ENCODE measurements around the gene TSTD2.
"Not testable (repeated sequence)": the region's sequence is repeated elsewhere in the genome, so short reads cannot be mapped to it uniquely, and the experiment has no call there.

TSTD2 gene

GRCh38 chr9:97581590-97581989, 51.6 kb downstream of the TSTD2 start:
- not testable (repeated sequence) for DNase-seq

DNA sequence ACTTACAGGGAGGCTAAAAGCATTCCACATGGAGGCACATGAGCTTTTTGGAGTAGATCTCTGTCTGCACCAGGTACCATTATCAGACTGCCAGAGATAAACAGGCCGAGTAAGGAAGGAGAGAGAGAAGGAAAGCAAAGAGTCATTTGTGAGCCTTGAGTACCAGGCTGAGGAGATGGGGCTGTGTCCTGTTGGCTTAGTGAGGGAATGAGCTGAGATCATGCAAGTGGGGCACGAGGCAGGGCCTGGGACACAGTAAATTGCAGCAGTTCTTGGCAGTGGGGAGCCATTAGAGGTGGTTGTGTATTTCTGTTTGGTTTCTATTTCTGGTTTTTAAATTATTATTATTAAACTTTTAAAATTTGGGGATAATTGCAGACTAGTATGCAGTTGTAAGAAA, 53.3 kb downstream of the TSTD2 start:
- DNase-seq: no peak

GRCh38 chr9:97578846-97579245, 54.3 kb downstream of the TSTD2 start:
- DNase-seq: no peak

DNA sequence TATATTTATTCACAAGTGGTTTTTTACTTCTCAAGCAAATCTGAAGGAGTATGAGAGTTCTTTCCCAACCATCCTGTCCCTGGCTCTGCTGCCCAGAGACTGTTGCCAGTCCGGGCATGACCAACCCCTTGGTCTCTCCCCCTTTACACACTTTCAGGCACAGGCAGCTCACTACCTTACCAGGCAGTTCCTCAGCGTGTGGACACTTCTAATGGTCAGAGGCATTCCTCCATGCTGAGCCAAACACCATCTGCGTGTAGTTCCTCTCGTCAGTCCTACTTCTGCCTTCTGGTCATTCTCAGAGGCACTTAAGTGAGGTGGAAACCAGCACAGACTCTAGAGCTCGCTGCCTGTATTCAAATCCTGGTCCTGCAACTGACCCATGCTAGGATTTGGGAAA, 56.1 kb downstream of the TSTD2 start:
- DNase-seq: no peak

DNA sequence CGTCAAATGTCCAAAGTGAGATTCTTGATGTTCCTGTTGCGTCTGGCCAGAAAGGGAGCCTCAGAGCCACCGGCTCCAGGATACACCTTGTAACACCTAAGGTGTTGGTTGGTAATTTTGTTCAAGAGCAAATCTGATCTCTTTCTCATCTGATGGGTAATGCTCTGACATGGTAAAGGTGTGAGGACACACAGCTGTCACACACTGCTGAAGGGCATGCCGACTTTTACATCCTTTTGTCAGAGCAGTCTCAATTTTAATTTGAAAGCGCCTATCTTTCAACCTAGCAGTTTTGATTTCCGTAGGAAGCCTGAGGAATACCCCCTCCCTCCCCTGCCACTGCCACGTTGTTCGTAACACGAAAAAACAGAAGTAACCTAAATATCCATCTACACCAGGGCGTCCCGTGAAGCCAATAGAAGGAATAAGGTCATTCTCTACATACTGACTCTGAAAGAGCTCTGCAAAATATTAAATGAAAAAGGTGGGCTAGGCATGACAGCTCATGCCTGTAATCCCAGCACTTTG, 57.4 kb downstream of the TSTD2 start:
- no peak for DNase-seq

DNA sequence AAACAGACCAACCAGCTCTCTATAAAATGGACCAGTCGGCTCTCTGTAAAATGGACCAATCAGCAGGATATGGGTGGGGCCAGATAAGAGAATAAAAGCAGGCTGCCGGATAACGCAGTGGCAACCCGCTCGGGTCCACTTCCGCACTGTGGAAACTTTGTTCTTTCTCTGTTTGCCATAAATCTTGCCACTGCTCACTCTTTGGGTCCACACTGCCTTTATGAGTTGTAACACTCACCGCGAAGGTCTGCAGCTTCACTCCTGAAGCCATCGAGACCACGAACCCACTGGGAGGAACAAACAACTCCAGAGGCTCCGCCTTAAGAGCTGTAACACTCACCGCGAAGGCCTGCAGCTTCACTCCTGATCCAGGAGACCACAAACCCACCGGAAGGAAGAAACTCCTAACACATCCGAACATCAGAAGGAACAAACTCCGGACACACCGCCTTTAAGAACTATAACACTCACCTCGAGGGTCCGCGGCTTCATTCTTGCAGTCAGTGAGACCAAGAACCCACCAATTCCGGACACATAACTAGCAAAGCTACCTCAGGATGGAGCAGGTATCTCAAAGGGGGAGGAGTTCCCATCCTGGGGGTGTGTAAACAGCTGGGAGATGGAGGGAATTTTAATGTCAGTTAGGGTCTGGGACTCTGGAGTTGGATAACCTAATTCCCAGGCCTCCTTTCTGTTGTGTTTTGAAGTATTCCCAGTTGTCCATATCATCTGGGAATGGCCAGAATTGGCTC, 58.1 kb downstream of the TSTD2 start:
- DNase-seq: not testable (repeated sequence)

DNA sequence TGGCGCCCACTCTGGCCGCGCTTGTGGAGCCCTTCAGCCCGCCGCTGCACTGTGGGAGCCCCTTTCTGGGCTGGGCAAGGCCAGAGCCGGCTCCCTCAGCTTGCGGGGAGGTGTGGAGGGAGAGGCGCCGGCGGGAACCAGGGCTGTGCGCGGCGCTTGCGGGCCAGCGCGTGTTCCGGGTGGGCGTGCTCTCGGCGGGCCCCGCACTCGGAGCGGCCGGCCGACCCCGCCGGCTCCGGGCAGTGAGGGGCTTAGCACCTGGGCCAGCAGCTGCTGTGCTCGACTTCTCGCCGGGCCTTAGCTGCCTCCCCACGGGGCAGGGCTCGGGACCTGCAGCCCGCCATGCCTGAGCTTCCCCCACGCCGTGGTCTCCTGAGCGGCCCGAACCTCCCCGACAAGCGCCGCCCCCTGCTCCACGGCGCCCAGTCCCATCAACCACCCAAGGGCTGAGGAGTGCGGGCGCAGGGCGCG, 59.0 kb downstream of the TSTD2 start:
- not testable (repeated sequence) for DNase-seq

GRCh38 chr9:97573482-97574073, 59.6 kb downstream of the TSTD2 start:
- no peak for DNase-seq

DNA sequence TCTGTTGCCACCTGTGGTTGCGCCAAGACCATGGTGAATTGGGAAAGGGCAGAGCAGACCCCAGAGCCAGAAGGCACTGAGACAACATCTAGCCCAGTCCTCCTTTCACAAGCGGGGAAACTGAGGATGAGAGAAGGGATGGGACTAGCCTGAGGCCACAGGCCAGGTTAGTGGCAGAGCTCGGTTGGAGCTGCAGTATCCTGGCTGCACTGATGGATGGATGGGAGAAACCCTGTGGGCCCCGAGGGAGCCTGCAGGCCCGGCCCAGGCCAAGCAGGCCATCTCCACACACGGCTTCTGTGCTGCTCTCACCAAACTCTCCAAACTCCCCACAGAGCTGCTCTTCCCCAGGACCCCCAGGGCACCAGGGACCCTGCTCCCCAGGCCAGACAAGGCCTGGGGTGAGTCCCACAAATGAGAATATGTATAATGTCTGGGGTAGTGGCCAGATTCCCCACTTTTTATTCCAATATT, 60.2 kb downstream of the TSTD2 start:
- no peak for DNase-seq

- DNase-seq: no peak
These were observed 60.8 kb downstream of the TSTD2 start for GRCh38 chr9:97572196-97572891.

GRCh38 chr9:97571664-97572063, 61.5 kb downstream of the TSTD2 start:
- no peak for DNase-seq

- peak; percentile 69 for DNase-seq
These were observed 62.3 kb downstream of the TSTD2 start for GRCh38 chr9:97570899-97571298.

DNA sequence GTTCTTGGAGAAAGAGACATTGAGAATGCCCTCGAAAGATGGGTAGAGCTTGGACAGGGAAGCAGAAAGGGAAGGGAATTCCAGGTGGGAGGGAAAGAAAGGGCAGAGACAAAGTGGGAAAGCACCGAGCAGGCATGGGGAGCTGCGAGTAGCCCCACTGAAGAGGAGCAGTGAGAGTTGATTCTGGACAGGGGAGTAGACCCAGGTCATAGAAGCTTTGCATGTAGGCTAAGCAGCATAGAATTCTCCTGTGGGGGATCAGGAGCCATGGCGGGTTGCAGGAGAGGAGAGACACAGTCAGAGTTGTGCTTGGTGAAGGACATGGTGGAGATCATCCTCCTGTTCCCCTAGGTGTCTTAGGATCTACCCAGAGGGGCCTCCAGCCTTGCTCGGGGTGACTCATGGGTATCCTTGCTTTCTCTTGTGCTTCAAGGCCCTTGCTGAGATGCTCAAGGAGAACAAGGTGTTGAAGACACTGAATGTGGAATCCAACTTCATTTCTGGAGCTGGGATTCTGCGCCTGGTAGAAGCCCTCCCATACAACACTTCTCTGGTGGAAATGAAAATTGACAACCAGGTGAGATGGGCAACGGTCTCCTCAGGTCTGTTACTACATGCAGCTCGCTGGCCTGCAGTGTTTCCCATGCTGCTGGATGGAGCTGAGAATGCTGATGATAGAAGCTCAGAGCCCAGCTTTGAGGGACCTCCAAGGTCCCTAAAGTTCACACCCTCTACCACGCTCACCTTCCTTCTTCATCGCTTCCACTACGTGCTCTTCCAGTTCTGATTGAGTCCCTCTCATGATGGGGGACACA, 64.5 kb downstream of the TSTD2 start:
- DNase-seq: no peak

DNA sequence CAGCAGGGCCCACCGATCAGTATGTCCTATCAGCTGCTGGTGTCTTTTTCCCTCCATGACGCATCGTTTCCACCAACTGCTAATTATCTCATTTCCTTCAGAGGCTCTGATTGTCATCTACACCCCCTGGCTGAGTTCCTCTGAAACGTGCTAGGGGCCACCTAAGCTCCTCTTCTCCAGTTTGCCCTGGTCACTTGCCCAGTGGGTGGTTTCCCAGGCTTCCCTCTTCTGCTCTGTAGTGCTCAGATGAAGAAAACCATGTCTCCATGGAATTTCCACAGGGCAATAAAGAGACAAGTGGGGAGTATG, 65.3 kb downstream of the TSTD2 start:
- no peak for DNase-seq

- DNase-seq: no peak
These were observed 65.8 kb downstream of the TSTD2 start for GRCh38 chr9:97567182-97567893.

DNA sequence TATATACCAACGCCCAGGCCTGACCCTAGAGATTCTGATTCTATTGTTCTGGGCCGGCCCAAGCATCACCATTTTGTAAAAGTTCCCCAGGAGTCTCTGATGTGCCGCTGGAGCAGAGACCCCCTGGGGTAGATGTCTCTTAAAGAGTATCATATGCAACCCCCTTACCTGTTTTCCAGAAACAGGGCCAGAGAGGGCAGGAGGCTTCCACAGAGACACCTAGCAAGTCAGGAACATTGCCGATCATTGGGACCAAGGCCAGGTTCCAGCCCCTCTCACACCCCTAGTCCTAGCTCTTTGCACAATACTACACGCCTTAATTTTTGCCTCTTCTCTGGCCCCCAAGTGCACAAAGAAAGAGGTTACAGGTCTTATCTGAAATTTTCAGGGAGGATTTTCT, 67.9 kb downstream of the TSTD2 start:
- DNase-seq: no peak

DNA sequence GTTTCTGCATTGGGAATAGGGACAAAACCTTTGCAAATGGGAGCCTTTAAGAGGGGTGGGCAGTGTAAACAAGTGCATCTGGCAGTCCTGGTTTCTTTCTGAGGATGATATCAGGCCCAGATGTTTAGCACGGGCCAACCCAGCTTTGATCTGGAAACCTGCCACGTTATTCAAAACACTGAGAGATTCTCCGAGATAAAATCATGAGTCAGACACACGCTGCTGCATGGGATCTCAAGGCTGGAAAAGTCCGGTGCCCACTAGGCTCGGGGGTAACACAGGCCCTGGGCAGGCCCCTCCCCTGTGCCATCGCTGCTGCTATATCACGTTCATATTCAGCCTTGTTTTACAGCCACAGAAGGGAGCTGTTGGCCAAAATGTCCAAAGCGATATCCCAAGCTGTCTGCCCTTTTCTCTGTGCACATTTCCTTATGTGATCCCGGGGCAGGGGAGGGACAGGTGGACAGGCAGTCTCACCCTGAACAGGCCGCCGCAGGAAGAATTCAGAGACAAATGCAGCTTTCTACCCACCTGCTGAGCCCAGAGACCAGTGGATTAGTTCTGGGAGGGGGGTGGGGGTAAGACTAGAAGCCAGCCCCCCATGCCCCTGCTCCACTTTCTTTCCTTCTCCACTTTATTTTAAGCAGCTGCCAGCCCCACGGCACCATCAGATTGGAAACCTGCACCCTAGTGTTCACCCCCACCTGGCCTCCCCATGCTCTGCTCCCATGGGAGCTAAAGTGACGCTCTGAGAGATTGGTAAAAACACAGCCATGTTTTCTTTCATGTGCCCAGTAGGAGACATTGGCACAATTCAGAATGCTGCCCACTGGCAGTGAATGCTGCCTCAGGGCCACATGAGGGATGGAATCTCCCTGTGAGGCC, 68.6 kb downstream of the TSTD2 start:
- no peak for DNase-seq

DNA sequence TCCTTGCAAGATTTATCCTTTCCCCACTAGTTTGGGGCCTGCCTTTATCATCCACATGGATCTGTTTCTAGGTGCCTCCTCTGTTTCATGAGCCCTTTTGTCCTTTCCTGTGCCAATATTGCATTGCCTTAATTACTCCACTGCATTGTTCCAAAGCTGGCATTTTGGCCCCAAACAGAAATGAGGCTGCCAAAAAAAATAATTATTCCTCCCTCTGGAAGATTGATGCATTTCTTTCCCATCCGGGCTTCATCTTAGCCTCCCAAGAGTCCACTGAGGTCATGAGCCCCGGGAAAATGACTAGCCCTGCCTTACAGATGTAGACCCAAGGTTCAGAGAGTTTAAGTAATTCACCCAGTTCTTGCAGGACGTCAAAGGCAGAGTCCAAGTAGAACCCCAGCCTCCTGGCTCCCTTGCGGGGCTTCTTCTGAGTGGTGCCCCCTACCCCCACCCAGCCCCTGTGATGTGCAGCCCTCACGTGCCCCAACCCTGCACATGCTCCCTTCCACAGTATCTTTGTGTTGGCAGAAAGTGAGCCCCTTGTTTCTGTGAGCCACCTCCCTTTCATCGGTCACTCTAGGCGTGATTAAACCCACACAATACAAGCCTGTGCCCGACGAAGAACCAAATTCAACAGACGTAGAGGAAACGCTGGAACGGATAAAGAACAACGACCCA, 69.6 kb downstream of the TSTD2 start:
- DNase-seq: no peak

GRCh38 chr9:97562542-97562941, 70.6 kb downstream of the TSTD2 start:
- no peak for DNase-seq

DNA sequence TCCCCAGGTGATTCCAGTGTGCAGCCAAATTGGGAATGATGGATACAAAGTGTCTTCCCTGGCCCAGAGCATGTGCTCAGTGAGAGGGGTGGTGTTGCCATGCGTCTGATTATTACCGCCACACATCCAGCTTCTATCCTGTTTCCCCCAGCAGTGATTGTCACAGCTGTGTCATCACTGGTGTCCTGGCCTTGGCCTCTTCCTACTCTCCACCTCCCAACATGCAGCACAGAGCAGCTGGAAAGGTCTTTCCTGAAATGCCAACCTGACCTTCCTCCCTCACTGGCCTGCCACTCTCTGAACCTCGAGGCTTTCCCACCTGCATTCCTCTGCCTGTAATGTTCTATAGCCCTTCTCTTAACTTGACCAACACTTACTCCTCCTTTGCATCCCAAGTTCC, 71.7 kb downstream of the TSTD2 start:
- no peak for DNase-seq

- no peak for DNase-seq
These were observed 72.3 kb downstream of the TSTD2 start for GRCh38 chr9:97560851-97561250.

Measured in right hindlimb (tissue), 1 donor.